ENCODE data around the gene COPS8. TPM values are rescaled to one million over a fixed set of nuclear protein-coding genes. Genes with fewer than 3 reads are reported as not detected.
A peak's percentile ranks its signal among the peaks of the same experiment; 100 is the strongest.

The COPS8 gene
- total RNA-seq, 1 donor from 2014 or later: 14.3 TPM

- no peak for ATAC-seq
- no peak for DNase-seq (ENCODE audit: low spot score)
Observed at GRCh38 chr2:237064203-237065070, 21.3 kb upstream of the COPS8 start.

- ATAC-seq (no peak), DNase-seq (ENCODE audit: low spot score) (no peak)
Observed at GRCh38 chr2:237065071-237065377, 20.7 kb upstream of the COPS8 start.

GRCh38 chr2:237066396-237066795 is 19.3 kb upstream of the COPS8 start:
- DNase-seq (ENCODE audit: low spot score) (no peak), ATAC-seq (no peak)

GRCh38 chr2:237068005-237068576 is 17.6 kb upstream of the COPS8 start:
- no peak for DNase-seq (ENCODE audit: low spot score)
- ATAC-seq: no peak

GRCh38 chr2:237072067-237072931 is 13.4 kb upstream of the COPS8 start:
- DNase-seq (ENCODE audit: low spot score) (peak; percentile 63), ATAC-seq (peak; percentile 92)

- ATAC-seq (no peak), DNase-seq (ENCODE audit: low spot score) (no peak)
Observed at GRCh38 chr2:237073552-237073951, 12.1 kb upstream of the COPS8 start.

GRCh38 chr2:237074211-237074993 is 11.3 kb upstream of the COPS8 start:
- DNase-seq (ENCODE audit: low spot score): no peak

GRCh38 chr2:237075749-237076599 is 9.7 kb upstream of the COPS8 start:
- DNase-seq (ENCODE audit: low spot score) (no peak), ATAC-seq (peak; percentile 66)

More at GRCh38 chr2:237074211-237074993, 11.3 kb upstream of the COPS8 start:
- no peak for ATAC-seq

GRCh38 chr2:237081596-237081995 is 4.1 kb upstream of the COPS8 start:
- no peak for ATAC-seq
- DNase-seq (ENCODE audit: low spot score): no peak

GRCh38 chr2:237083026-237083425 is 2.7 kb upstream of the COPS8 start:
- ATAC-seq: no peak

GRCh38 chr2:237084444-237084843 is 1.2 kb upstream of the COPS8 start:
- ATAC-seq (no peak), DNase-seq (ENCODE audit: low spot score) (no peak)

More at GRCh38 chr2:237083026-237083425, 2.7 kb upstream of the COPS8 start:
- DNase-seq (ENCODE audit: low spot score): no peak

GRCh38 chr2:237090906-237091305 is 5.2 kb downstream of the COPS8 start:
- no peak for DNase-seq (ENCODE audit: low spot score)
- ATAC-seq: no peak

- DNase-seq (ENCODE audit: low spot score) (no peak), ATAC-seq (peak; percentile 75)
Observed at GRCh38 chr2:237091779-237092436, 6.2 kb downstream of the COPS8 start.

GRCh38 chr2:237092506-237092905 is 6.8 kb downstream of the COPS8 start:
- ATAC-seq (no peak), DNase-seq (ENCODE audit: low spot score) (no peak)

- DNase-seq (ENCODE audit: low spot score): no peak
Observed at GRCh38 chr2:237092920-237093781, 7.5 kb downstream of the COPS8 start.

GRCh38 chr2:237096201-237096600 is 10.5 kb downstream of the COPS8 start:
- no peak for DNase-seq (ENCODE audit: low spot score)
- ATAC-seq: no peak

More at GRCh38 chr2:237092920-237093781, 7.5 kb downstream of the COPS8 start:
- peak; percentile 38 for ATAC-seq

- ATAC-seq (no peak), DNase-seq (ENCODE audit: low spot score) (no peak)
Observed at GRCh38 chr2:237096911-237097310, 11.2 kb downstream of the COPS8 start.

GRCh38 chr2:237097326-237097910 is 11.7 kb downstream of the COPS8 start:
- ATAC-seq: no peak

More at GRCh38 chr2:237097326-237097910, 11.7 kb downstream of the COPS8 start:
- no peak for DNase-seq (ENCODE audit: low spot score)
